Measurements from ENCODE around the gene KRTAP5-2. TPM values are rescaled to one million over a fixed set of nuclear protein-coding genes. Genes with fewer than 3 reads are reported as not detected.

KRTAP5-2 gene
- polyA plus RNA-seq, 2 donors: not detected

DNA sequence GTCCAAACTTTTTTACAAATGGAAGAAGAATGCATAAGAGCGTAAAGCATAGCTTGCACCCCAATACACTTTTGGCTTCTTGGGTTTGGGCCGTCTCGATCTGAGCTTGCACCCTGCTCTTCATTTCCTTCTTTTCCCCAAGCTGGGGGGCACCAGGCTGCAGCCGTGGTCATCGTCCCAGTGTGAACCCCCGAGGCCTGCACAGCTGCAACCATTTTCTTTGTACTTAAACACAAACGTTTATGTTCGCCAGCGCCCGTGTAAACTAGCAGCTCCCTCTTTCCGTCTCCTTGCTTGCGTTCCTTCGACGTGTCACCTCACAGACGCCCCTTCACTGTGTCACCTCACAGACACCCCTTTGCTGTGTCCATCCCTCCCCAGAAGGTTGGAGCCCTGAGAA lies 41.6 kb upstream of the KRTAP5-2 start:
- Histone ChIP-seq H3K27me3 (ENCODE audit: control insufficient read depth in 1 of 2, insufficient read depth in 2 of 2, low read length in 2 of 2) (peaks cover 0 to 2% of the 10 kb centered on the region in 2 donors), H3K4me3 (ENCODE audit: low read depth in 1 of 2, low read length in 2 of 2) (no peak overlapping the region), H3K36me3 (ENCODE audit: control insufficient read depth in 2 of 2, insufficient read depth in 2 of 2, low read length in 1 of 2) (no peaks in the 10 kb centered on the region), H3K4me1 (ENCODE audit: control insufficient read depth in 2 of 2, insufficient read depth in 2 of 2, low read length in 1 of 2) (no peaks in the 10 kb centered on the region), H3K27ac (ENCODE audit: low read depth in 2 of 2, low read length in 1 of 2) (no peak overlapping the region), H3K9me3 (ENCODE audit: control insufficient read depth in 2 of 2, insufficient read depth in 1 of 2, low read depth in 1 of 2, low read length in 1 of 2) (no peaks in the 10 kb centered on the region)
- WGBS, 2 donors: 45 to 53% methylated on average over 15 of the region's 15 CpGs

DNA sequence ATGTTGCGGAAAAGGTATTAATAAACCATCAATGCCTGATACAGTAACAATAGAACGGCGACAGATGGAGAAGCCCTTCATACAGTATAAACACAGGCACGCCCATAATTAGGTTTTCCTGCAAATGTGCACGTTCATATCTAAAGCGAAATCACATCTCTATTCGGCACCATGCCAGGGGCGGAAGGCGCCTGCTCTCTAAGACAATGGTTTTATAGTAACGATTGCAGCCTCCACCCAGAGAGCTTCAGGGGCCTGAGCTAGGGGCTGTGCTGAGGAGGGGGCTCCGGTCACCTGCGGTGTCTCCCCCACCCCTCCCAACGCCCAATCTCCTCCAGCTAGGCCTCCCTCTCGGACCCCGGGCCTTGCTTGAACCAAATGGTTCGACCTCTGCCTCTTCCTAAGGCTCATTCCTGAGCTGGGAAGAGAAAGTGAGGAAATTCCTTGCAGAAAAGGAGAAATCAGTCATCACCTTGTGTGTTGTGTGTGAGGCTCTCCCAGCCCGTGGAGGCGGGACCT lies 41.1 kb upstream of the KRTAP5-2 start:
- H3K27me3 ChIP-seq (ENCODE audit: control insufficient read depth in 1 of 2, insufficient read depth in 2 of 2, low read length in 2 of 2): peaks cover 0 to 2% of the 10 kb centered on the region in 2 donors

DNA sequence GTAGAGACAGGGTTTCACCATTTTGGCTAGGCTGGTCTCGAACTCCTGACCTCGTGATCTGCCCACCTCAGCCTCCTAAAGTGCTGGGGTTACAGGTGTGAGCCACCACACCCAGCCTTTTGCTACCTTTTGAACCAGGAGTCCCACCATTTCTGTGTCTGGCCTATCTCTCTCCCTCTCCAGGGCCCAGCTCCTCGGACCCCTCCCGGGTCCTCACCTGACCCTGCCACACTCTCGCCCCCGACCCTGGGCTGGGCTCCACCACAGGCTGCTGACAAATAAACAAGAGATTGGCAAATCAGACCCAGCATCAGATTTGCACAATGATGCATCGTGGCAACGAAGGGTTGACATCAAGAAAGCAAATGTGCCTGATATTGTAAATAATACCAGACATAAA lies 40.2 kb upstream of the KRTAP5-2 start:
- H3K36me3 ChIP-seq (ENCODE audit: control insufficient read depth in 2 of 2, insufficient read depth in 2 of 2, low read length in 1 of 2): no peaks in the 10 kb centered on the region
- peaks cover 0 to 2% of the 10 kb centered on the region in 2 donors for H3K27me3 ChIP-seq (ENCODE audit: control insufficient read depth in 1 of 2, insufficient read depth in 2 of 2, low read length in 2 of 2)
- no peak overlapping the region for H3K4me3 ChIP-seq (ENCODE audit: low read depth in 1 of 2, low read length in 2 of 2)
- WGBS, 2 donors: 70 to 78% methylated on average over 8 of the region's 8 CpGs
- no peaks in the 10 kb centered on the region for H3K4me1 ChIP-seq (ENCODE audit: control insufficient read depth in 2 of 2, insufficient read depth in 2 of 2, low read length in 1 of 2)
- no peaks in the 10 kb centered on the region for H3K9me3 ChIP-seq (ENCODE audit: control insufficient read depth in 2 of 2, insufficient read depth in 1 of 2, low read depth in 1 of 2, low read length in 1 of 2)
- no peak overlapping the region for H3K27ac ChIP-seq (ENCODE audit: low read depth in 2 of 2, low read length in 1 of 2)

More for the DNA sequence above, 41.1 kb upstream of the KRTAP5-2 start:
- no peak overlapping the region for H3K4me3 ChIP-seq (ENCODE audit: low read depth in 1 of 2, low read length in 2 of 2)
- H3K36me3 ChIP-seq (ENCODE audit: control insufficient read depth in 2 of 2, insufficient read depth in 2 of 2, low read length in 1 of 2): no peaks in the 10 kb centered on the region
- H3K27ac ChIP-seq (ENCODE audit: low read depth in 2 of 2, low read length in 1 of 2): no peak overlapping the region
- WGBS, 2 donors: 29 to 40% methylated on average over 18 of the region's 18 CpGs
- H3K4me1 ChIP-seq (ENCODE audit: control insufficient read depth in 2 of 2, insufficient read depth in 2 of 2, low read length in 1 of 2): no peaks in the 10 kb centered on the region
- no peaks in the 10 kb centered on the region for H3K9me3 ChIP-seq (ENCODE audit: control insufficient read depth in 2 of 2, insufficient read depth in 1 of 2, low read depth in 1 of 2, low read length in 1 of 2)

DNA sequence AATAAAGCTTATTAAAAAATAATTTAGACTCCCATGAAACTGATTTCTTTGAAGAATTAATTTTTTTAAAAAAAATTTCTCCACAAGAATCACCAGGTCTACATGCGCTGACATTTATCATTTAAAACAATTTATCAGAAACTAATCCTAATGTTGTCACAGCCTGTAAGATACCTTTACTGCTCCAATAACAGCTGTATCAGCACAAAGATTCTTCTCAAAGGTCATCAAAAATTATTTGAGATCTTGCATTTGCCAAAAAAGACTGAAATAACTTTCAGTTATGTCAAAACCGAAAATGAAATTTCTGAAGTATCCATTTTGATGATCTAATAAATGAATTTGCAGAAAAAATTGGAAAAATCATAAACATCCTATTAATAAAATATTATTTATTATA lies 39.5 kb upstream of the KRTAP5-2 start:
- Histone ChIP-seq H3K9me3 (ENCODE audit: control insufficient read depth in 2 of 2, insufficient read depth in 1 of 2, low read depth in 1 of 2, low read length in 1 of 2) (no peaks in the 10 kb centered on the region), H3K36me3 (ENCODE audit: control insufficient read depth in 2 of 2, insufficient read depth in 2 of 2, low read length in 1 of 2) (no peaks in the 10 kb centered on the region), H3K27ac (ENCODE audit: low read depth in 2 of 2, low read length in 1 of 2) (no peak overlapping the region), H3K4me1 (ENCODE audit: control insufficient read depth in 2 of 2, insufficient read depth in 2 of 2, low read length in 1 of 2) (no peaks in the 10 kb centered on the region), H3K27me3 (ENCODE audit: control insufficient read depth in 1 of 2, insufficient read depth in 2 of 2, low read length in 2 of 2) (peaks cover 0 to 2% of the 10 kb centered on the region in 2 donors), H3K4me3 (ENCODE audit: low read depth in 1 of 2, low read length in 2 of 2) (no peak overlapping the region)
- WGBS, 2 donors: 91% methylated on average over 2 of the region's 2 CpGs

DNA sequence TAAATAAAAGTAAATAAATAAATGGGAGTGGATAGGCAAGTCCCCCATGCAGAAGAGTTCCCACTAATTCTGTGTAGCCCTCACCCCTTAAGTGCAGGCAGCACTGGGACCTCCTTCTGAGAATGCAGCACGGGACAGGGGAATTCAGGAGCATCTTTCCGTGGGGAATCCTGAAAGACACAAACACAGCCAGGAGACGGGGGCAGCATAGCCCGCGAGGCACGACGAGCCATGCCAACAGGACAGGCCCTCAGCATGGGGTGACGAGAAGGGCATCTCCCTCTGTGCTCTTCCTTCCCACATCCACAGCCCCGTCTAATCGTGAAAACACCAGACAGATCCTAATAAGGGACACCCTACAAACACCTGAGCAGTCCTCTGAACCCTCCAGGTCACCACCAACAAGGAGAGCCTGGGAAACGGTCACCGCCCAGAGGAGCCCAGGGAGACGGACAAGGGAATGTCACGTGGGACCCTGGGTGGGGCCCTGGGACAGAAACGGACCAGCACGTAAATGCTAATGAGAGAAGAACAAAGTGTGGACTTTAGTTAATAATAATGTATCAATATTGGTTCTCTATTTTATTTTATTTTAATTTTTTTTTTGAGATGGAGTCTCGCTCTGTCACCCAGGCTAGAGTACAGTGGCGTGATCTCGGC lies 38.3 kb upstream of the KRTAP5-2 start:
- WGBS, 2 donors: 84 to 87% methylated on average over 19 of the region's 19 CpGs
- Histone ChIP-seq H3K36me3 (ENCODE audit: control insufficient read depth in 2 of 2, insufficient read depth in 2 of 2, low read length in 1 of 2) (no peaks in the 10 kb centered on the region), H3K4me1 (ENCODE audit: control insufficient read depth in 2 of 2, insufficient read depth in 2 of 2, low read length in 1 of 2) (no peaks in the 10 kb centered on the region), H3K4me3 (ENCODE audit: low read depth in 1 of 2, low read length in 2 of 2) (no peak overlapping the region), H3K9me3 (ENCODE audit: control insufficient read depth in 2 of 2, insufficient read depth in 1 of 2, low read depth in 1 of 2, low read length in 1 of 2) (no peaks in the 10 kb centered on the region), H3K27ac (ENCODE audit: low read depth in 2 of 2, low read length in 1 of 2) (no peak overlapping the region), H3K27me3 (ENCODE audit: control insufficient read depth in 1 of 2, insufficient read depth in 2 of 2, low read length in 2 of 2) (peaks cover 2 to 3% of the 10 kb centered on the region in 2 donors)

DNA sequence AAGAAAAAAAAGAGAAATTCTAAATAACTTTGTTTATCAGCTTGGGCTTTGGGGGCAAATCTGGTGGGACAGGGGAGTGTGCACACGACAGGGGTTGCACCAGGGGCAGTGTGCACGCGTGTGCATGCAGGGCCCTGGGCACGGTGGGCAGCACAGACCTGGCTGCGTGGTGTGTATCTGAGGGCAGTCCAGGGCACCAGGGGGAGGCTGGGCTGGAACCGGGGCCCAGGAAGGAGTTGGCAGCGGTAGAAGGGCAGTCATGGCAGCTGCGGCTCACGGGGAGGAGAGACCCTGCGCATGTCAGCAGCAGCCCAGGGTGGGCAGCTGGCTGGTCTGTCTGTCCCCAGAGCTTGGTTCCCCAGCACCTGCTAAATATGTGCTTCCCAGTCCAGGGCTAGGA lies 35.8 kb upstream of the KRTAP5-2 start:
- Histone ChIP-seq H3K4me3 (ENCODE audit: low read depth in 1 of 2, low read length in 2 of 2) (no peak overlapping the region), H3K9me3 (ENCODE audit: control insufficient read depth in 2 of 2, insufficient read depth in 1 of 2, low read depth in 1 of 2, low read length in 1 of 2) (peaks cover 0 to 4% of the 10 kb centered on the region in 2 donors), H3K27ac (ENCODE audit: low read depth in 2 of 2, low read length in 1 of 2) (no peak overlapping the region), H3K4me1 (ENCODE audit: control insufficient read depth in 2 of 2, insufficient read depth in 2 of 2, low read length in 1 of 2) (peaks cover 0 to 1% of the 10 kb centered on the region in 2 donors), H3K36me3 (ENCODE audit: control insufficient read depth in 2 of 2, insufficient read depth in 2 of 2, low read length in 1 of 2) (no peaks in the 10 kb centered on the region), H3K27me3 (ENCODE audit: control insufficient read depth in 1 of 2, insufficient read depth in 2 of 2, low read length in 2 of 2) (peaks cover 0 to 3% of the 10 kb centered on the region in 2 donors)
- 88 to 95% methylated on average over 9 to 10 of the region's 10 CpGs for WGBS, 2 donors

DNA sequence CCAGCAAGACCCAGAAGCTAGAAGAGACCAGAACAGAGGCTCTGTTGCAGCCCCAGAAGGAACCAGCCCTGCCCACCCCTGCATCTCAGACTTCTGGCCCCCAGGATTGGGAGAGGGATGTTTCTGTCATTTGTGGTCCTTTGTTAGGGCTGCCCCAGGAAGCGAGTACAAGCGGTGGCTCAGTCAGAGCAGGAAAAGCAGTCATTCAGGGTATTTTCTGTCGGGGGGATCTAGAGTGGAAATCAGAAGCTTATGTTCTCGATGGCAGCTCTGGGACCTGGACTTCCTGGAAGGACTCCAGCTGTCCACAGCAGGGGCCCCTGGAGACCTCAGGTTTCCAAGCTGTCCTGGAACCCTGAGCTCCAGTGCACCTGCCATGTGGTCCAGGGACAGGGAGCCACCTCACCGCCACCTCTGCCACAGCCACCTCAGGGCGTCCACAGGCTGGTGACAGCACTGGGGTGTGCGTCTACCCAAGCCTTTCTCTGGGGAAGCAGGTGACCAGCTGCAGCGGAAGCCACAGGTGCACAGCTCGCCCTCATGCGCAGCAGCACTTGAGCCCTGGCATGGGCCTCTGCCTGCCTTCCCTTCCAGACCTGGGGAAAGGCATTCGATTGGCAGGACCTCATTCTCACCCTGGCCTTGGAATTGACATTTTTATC lies 34.1 kb upstream of the KRTAP5-2 start:
- Histone ChIP-seq H3K4me3 (ENCODE audit: low read depth in 1 of 2, low read length in 2 of 2) (no peak overlapping the region), H3K9me3 (ENCODE audit: control insufficient read depth in 2 of 2, insufficient read depth in 1 of 2, low read depth in 1 of 2, low read length in 1 of 2) (peaks cover 0 to 4% of the 10 kb centered on the region in 2 donors), H3K27me3 (ENCODE audit: control insufficient read depth in 1 of 2, insufficient read depth in 2 of 2, low read length in 2 of 2) (peaks cover 0 to 3% of the 10 kb centered on the region in 2 donors), H3K4me1 (ENCODE audit: control insufficient read depth in 2 of 2, insufficient read depth in 2 of 2, low read length in 1 of 2) (peaks cover 0 to 3% of the 10 kb centered on the region in 2 donors), H3K27ac (ENCODE audit: low read depth in 2 of 2, low read length in 1 of 2) (no peak overlapping the region), H3K36me3 (ENCODE audit: control insufficient read depth in 2 of 2, insufficient read depth in 2 of 2, low read length in 1 of 2) (no peaks in the 10 kb centered on the region)
- WGBS, 2 donors: 65 to 68% methylated on average over 11 of the region's 11 CpGs

DNA sequence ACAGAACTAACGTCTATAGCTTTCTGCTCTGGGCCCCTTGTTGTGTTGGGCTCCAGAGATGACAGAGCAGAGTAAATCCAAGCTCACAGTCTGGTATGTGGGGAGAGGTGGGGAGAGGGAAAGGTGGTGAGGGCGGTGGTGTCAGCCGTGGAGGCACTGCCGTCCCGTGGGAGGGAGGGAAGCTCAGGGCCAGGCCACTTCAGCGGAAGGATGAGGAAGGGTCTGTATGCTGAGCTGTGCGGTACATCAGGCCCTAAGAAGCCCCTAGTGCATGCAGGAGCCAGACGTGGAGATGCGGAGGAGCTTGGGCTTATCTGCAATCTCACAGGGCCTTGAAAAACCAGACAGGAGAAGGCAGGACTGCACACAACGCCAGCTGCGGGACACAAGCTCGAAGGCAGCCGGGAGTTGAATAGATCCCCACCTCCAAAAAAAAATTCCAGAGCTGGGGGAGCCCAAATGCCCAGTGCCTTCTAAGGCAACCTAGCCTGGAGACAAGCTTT lies 33.0 kb upstream of the KRTAP5-2 start:
- H3K27ac ChIP-seq (ENCODE audit: low read depth in 2 of 2, low read length in 1 of 2): no peak overlapping the region
- 62 to 71% methylated on average over 13 of the region's 13 CpGs for WGBS, 2 donors
- peaks cover 0 to 3% of the 10 kb centered on the region in 2 donors for H3K27me3 ChIP-seq (ENCODE audit: control insufficient read depth in 1 of 2, insufficient read depth in 2 of 2, low read length in 2 of 2)
- no peak overlapping the region for H3K4me3 ChIP-seq (ENCODE audit: low read depth in 1 of 2, low read length in 2 of 2)
- peaks cover 0 to 4% of the 10 kb centered on the region in 2 donors for H3K9me3 ChIP-seq (ENCODE audit: control insufficient read depth in 2 of 2, insufficient read depth in 1 of 2, low read depth in 1 of 2, low read length in 1 of 2)
- H3K36me3 ChIP-seq (ENCODE audit: control insufficient read depth in 2 of 2, insufficient read depth in 2 of 2, low read length in 1 of 2): no peaks in the 10 kb centered on the region
- H3K4me1 ChIP-seq (ENCODE audit: control insufficient read depth in 2 of 2, insufficient read depth in 2 of 2, low read length in 1 of 2): peaks cover 0 to 3% of the 10 kb centered on the region in 2 donors

DNA sequence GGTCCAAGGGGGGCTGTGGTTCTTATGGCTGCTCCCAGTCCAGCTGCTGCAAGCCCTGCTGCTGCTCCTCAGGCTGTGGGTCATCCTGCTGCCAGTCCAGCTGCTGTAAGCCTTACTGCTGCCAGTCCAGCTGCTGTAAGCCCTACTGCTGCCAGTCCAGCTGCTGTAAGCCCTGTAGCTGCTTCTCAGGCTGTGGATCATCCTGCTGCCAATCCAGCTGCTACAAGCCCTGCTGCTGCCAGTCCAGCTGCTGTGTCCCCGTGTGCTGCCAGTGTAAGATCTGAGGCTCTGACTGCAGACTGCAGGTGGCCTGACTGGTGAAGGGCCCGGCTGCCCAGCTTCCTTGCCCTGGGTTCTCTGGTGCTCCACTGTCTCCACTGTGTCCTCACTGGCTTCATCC lies 32.2 kb upstream of the KRTAP5-2 start:
- Histone ChIP-seq H3K9me3 (ENCODE audit: control insufficient read depth in 2 of 2, insufficient read depth in 1 of 2, low read depth in 1 of 2, low read length in 1 of 2) (peaks cover 0 to 4% of the 10 kb centered on the region in 2 donors), H3K27me3 (ENCODE audit: control insufficient read depth in 1 of 2, insufficient read depth in 2 of 2, low read length in 2 of 2) (peaks cover 0 to 3% of the 10 kb centered on the region in 2 donors), H3K36me3 (ENCODE audit: control insufficient read depth in 2 of 2, insufficient read depth in 2 of 2, low read length in 1 of 2) (no peaks in the 10 kb centered on the region), H3K27ac (ENCODE audit: low read depth in 2 of 2, low read length in 1 of 2) (no peak overlapping the region), H3K4me3 (ENCODE audit: low read depth in 1 of 2, low read length in 2 of 2) (no peak overlapping the region), H3K4me1 (ENCODE audit: control insufficient read depth in 2 of 2, insufficient read depth in 2 of 2, low read length in 1 of 2) (peaks cover 0 to 3% of the 10 kb centered on the region in 2 donors)
- 55 to 72% methylated on average over 2 of the region's 2 CpGs for WGBS, 2 donors

Measured in esophagus (tissue), 2 donors.